Right lobe of liver (tissue), 4 donors: Measurements from ENCODE around the gene BID.

Experiments
- POLR2A ChIP-seq: fragments of 450-650 bp; IDR thresholded peaks from one replicate; pipeline ENCODE4 v1.6.1; 2017; ENCODE audit warnings: antibody characterized with exemption, mild to moderate bottlenecking
- TF ChIP-seq, protein P1 (sequence below), 4 donors: fragments of 200-600 bp in 3 of 4; fragments of 450-650 bp in 1 of 4; IDR thresholded peaks; one replicate each; pipeline versions ENCODE4 v1.5.1 to v1.8.0; 2016 to 2022; ENCODE audit warnings: antibody characterized with exemption in 4 of 4, mild to moderate bottlenecking in 2 of 4
- donor health status: DM: no; HTN: no; CAD: no.
- donor health status: DM: no; HTN: no; CAD: no.
- donor health status: DM: no; HTN: yes; CAD: no.

- TF ChIP-seq, protein P1, sequence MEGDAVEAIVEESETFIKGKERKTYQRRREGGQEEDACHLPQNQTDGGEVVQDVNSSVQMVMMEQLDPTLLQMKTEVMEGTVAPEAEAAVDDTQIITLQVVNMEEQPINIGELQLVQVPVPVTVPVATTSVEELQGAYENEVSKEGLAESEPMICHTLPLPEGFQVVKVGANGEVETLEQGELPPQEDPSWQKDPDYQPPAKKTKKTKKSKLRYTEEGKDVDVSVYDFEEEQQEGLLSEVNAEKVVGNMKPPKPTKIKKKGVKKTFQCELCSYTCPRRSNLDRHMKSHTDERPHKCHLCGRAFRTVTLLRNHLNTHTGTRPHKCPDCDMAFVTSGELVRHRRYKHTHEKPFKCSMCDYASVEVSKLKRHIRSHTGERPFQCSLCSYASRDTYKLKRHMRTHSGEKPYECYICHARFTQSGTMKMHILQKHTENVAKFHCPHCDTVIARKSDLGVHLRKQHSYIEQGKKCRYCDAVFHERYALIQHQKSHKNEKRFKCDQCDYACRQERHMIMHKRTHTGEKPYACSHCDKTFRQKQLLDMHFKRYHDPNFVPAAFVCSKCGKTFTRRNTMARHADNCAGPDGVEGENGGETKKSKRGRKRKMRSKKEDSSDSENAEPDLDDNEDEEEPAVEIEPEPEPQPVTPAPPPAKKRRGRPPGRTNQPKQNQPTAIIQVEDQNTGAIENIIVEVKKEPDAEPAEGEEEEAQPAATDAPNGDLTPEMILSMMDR (IDR thresholded peaks at IDR 0.05) = no peak
- no peak for TF ChIP-seq POLR2A
Measured at GRCh38 chr22:17761138-17761488, 13.2 kb downstream of the BID start.
